Neural cell (in vitro differentiated cells): ENCODE results near the gene KIAA2012. TPM values are rescaled to one million over a fixed set of nuclear protein-coding genes. Genes with fewer than 3 reads are reported as not detected.

Experiments used
- H2AFZ ChIP-seq: fragments of 200-600, 300-800 bp; sonication (generic), shearing (Covaris generic); 2 replicates; pipeline ENCODE4 v1.6.0; 2014; ENCODE audit warnings: low read depth, mild to moderate bottlenecking, antibody characterized with exemption, low read length, moderate library complexity
- H3F3A ChIP-seq: fragments of 200-600 bp; shearing (Covaris generic); 2 replicates; pipeline ENCODE4 v1.6.1; 2016; ENCODE audit warnings: mild to moderate bottlenecking, moderate library complexity, mixed read lengths, antibody characterized with exemption, low read length; ENCODE audit not compliant: insufficient read depth, poor library complexity, severe bottlenecking
- H3K27ac ChIP-seq: fragments of 200-600, 300-800 bp; sonication (generic), shearing (Covaris generic); 2 replicates; pipeline ENCODE4 v1.5.1; 2014; ENCODE audit warnings: mild to moderate bottlenecking, low read length, moderate library complexity
- H3K27me3 ChIP-seq: fragments of 300-800, 200-600 bp; sonication (generic), shearing (Covaris generic); 2 replicates; pipeline ENCODE4 v1.6.0; 2014; ENCODE audit warnings: mild to moderate bottlenecking, low read depth, low read length, moderate library complexity; ENCODE audit not compliant: insufficient read depth
- H3K36me3 ChIP-seq: fragments of 300-800, 200-600 bp; sonication (generic), shearing (Covaris generic); 2 replicates; pipeline ENCODE4 v1.5.1; 2014; ENCODE audit warnings: mild to moderate bottlenecking, antibody characterized with exemption, low read length, moderate library complexity; ENCODE audit not compliant: insufficient read depth
- H3K4me2 ChIP-seq: fragments of 300-800, 200-600 bp; sonication (generic), shearing (Covaris generic); 2 replicates; pipeline ENCODE4 v1.6.0; 2014; ENCODE audit warnings: mild to moderate bottlenecking, low read length
- H3K4me3 ChIP-seq: fragments of 300-800, 200-600 bp; sonication (generic), shearing (Covaris generic); 2 replicates; pipeline ENCODE4 v1.5.1; 2014; ENCODE audit warnings: mild to moderate bottlenecking, low read length, moderate library complexity
- H3K79me2 ChIP-seq: fragments of 200-600 bp; shearing (Covaris generic); replicated peaks from 2 replicates; pipeline ENCODE4 v1.6.0; 2014; ENCODE audit warnings: mild to moderate bottlenecking, low read length, moderate library complexity; ENCODE audit not compliant: insufficient read depth
- H3K9ac ChIP-seq: fragments of 300-800, 200-600 bp; sonication (generic), shearing (Covaris generic); 2 replicates; pipeline ENCODE4 v1.6.1; 2016; ENCODE audit warnings: mild to moderate bottlenecking, low read length, mixed read lengths
- H3K9me2 ChIP-seq: fragments of 200-600 bp; shearing (Covaris generic); 2 replicates; pipeline ENCODE4 v1.6.1; 2016; ENCODE audit warnings: mild to moderate bottlenecking, low read length, mixed read lengths; ENCODE audit not compliant: insufficient read depth
- H3K9me3 ChIP-seq: fragments of 200-600, 300-800 bp; sonication (generic), shearing (Covaris generic); 2 replicates; pipeline ENCODE4 v1.6.1; 2016; ENCODE audit warnings: mild to moderate bottlenecking, mixed run types, low read length, moderate library complexity, mixed read lengths
- H4K20me1 ChIP-seq: fragments of 200-600 bp; shearing (Covaris generic); 2 replicates; pipeline ENCODE4 v1.6.1; 2016; ENCODE audit warnings: mild to moderate bottlenecking, mixed run types; ENCODE audit not compliant: insufficient read depth
- CTCF ChIP-seq: fragments of 450-650 bp; IDR thresholded peaks from 2 replicates; pipeline ENCODE4 v1.5.1; 2014; ENCODE audit warnings: antibody characterized with exemption, mild to moderate bottlenecking, moderate library complexity; ENCODE audit not compliant: poor library complexity, severe bottlenecking
- EP300 ChIP-seq: fragments of 450-650 bp; conservative IDR thresholded peaks from 2 replicates; pipeline ENCODE4 v1.6.1; 2014; ENCODE audit warnings: antibody characterized with exemption, mild to moderate bottlenecking, moderate library complexity; ENCODE audit not compliant: poor library complexity, severe bottlenecking
- EZH2 ChIP-seq: fragments of 200-600, 300-800 bp; shearing (Covaris generic), sonication (generic); IDR thresholded peaks from 2 replicates; pipeline ENCODE4 v1.6.1; 2014; ENCODE audit warnings: antibody characterized with exemption, low read length, borderline replicate concordance, mild to moderate bottlenecking; ENCODE audit not compliant: insufficient read depth, poor library complexity, severe bottlenecking
- MXI1 ChIP-seq: fragments of 450-650 bp; conservative IDR thresholded peaks from 2 replicates; pipeline ENCODE4 v1.6.1; 2014; ENCODE audit warnings: antibody characterized with exemption, mild to moderate bottlenecking; ENCODE audit not compliant: poor library complexity, severe bottlenecking
- POLR2AphosphoS5 ChIP-seq: IDR thresholded peaks from 2 replicates; pipeline ENCODE4 v1.6.1; 2012
- RAD21 ChIP-seq: fragments of 450-650 bp; conservative IDR thresholded peaks from 2 replicates; pipeline ENCODE4 v1.6.1; 2014; ENCODE audit warnings: antibody characterized with exemption, mild to moderate bottlenecking, moderate library complexity
- REST ChIP-seq: IDR thresholded peaks from 2 replicates; pipeline ENCODE4 v1.6.1; 2012; ENCODE audit warnings: borderline replicate concordance
- SMC3 ChIP-seq: fragments of 450-650 bp; conservative IDR thresholded peaks from 2 replicates; pipeline ENCODE4 v1.6.1; 2014; ENCODE audit warnings: antibody characterized with exemption, mild to moderate bottlenecking, moderate library complexity; ENCODE audit not compliant: poor library complexity
- TAF1 ChIP-seq: IDR thresholded peaks from 2 replicates; pipeline ENCODE4 v1.6.1; 2012; ENCODE audit warnings: low read depth
- polyA plus RNA-seq: library from polyadenylated mRNA; depleted of rRNA; stranded (reverse); fragments of >200 nt; gene quantifications from 2 replicates; pipeline ENCODE4 v1.2.3, GENCODE V29; 2014

KIAA2012 gene
- polyA plus RNA-seq, 1 donor from 2014 or later: not detected

- no peaks in the 10 kb centered on the region for H3K27me3 ChIP-seq
- TF ChIP-seq MXI1 (no peak), EZH2 (no peak), RAD21 (no peak), CTCF (no peak), POLR2AphosphoS5 (no peak), REST (no peak), EP300 (no peak), TAF1 (no peak), SMC3 (no peak)
- no peaks in the 10 kb centered on the region for H3K36me3 ChIP-seq
These were observed 39.0 kb downstream of the KIAA2012 start for GRCh38 chr2:202112041-202112440.

GRCh38 chr2:202113571-202114142 lies 40.6 kb downstream of the KIAA2012 start:
- no peaks in the 10 kb centered on the region for H3K27me3 ChIP-seq
- H3K9me3 ChIP-seq: no peaks in the 10 kb centered on the region
- no peaks in the 10 kb centered on the region for H3K79me2 ChIP-seq
- H3K9me2 ChIP-seq: no peaks in the 10 kb centered on the region
- no peaks in the 10 kb centered on the region for H3F3A ChIP-seq
- H4K20me1 ChIP-seq: no peaks in the 10 kb centered on the region
- H3K9ac ChIP-seq: no peak overlapping the region
- no peak overlapping the region for H3K4me3 ChIP-seq
- H3K27ac ChIP-seq: no peak overlapping the region
- H2AFZ ChIP-seq: no peak overlapping the region
- no peaks in the 10 kb centered on the region for H3K36me3 ChIP-seq
- TF ChIP-seq RAD21 (no peak), TAF1 (no peak), EP300 (no peak), CTCF (no peak), MXI1 (no peak), SMC3 (no peak), REST (no peak), POLR2AphosphoS5 (no peak), EZH2 (no peak)
- no peak overlapping the region for H3K4me2 ChIP-seq

More at GRCh38 chr2:202112041-202112440, 39.0 kb downstream of the KIAA2012 start:
- Histone ChIP-seq H3K9me2 (no peaks in the 10 kb centered on the region), H3K9me3 (no peaks in the 10 kb centered on the region), H3F3A (no peaks in the 10 kb centered on the region), H3K79me2 (no peaks in the 10 kb centered on the region), H3K4me3 (no peak overlapping the region), H2AFZ (no peak overlapping the region), H3K9ac (no peak overlapping the region), H3K4me2 (no peak overlapping the region), H3K27ac (no peak overlapping the region), H4K20me1 (no peaks in the 10 kb centered on the region)
